H1 (cell line): ENCODE results near the gene NFATC1. TPM values are rescaled to one million over a fixed set of nuclear protein-coding genes. Genes with fewer than 3 reads are reported as not detected.

ENCODE experiments used
- CTCF ChIA-PET: fragments of 300-600 bp; sonication (Branson Sonifier 250); formaldehyde crosslinking; loops from one replicate; lab custom pipeline; 2021; ENCODE audit not compliant: partially characterized antibody; lab: Charles Lee
- POLR2A ChIA-PET: fragments of 300-600 bp; sonication (Branson Sonifier 250); formaldehyde crosslinking; loops from one replicate; lab custom pipeline; 2021; ENCODE audit warnings: inconsistent platforms; ENCODE audit not compliant: partially characterized antibody; lab: Charles Lee
- DNase-seq, 2 experiments: peaks; one replicate each; pipeline versions ENCODE4 v3.0.0 to v3.0.0-alpha.2; 2010 to 2022; ENCODE audit warnings: low spot score in 2 of 2, low read depth in 1 of 2, mixed read lengths in 1 of 2
- FAIRE-seq: peaks from 2 replicates; lab custom pipeline; 2011; peaks lifted over from hg19 to GRCh38; lab: Jason Lieb, UNC
- H2AFZ ChIP-seq: 2 replicates; pipeline ENCODE4 v1.8.1; 2012; ENCODE audit warnings: low read length, inconsistent platforms
- H2AK5ac ChIP-seq: 2 replicates; pipeline ENCODE4 v1.6.1; 2013; ENCODE audit warnings: low read depth, low read length
- H2BK120ac ChIP-seq: replicated peaks from 2 replicates; pipeline ENCODE3; 2013; ENCODE audit warnings: low read depth, low read length, inconsistent platforms
- H2BK12ac ChIP-seq: 2 replicates; pipeline ENCODE4 v1.6.1; 2013; ENCODE audit warnings: low read depth, low read length
- H2BK15ac ChIP-seq: 2 replicates; pipeline ENCODE4 v1.6.1; 2013; ENCODE audit warnings: low read length
- H2BK20ac ChIP-seq: 2 replicates; pipeline ENCODE4 v1.6.1; 2013; ENCODE audit warnings: low read length
- H2BK5ac ChIP-seq: 2 replicates; pipeline ENCODE4 v1.6.1; 2013; ENCODE audit warnings: low read depth, low read length
- H3K14ac ChIP-seq: 2 replicates; pipeline ENCODE4 v1.6.1; 2013; ENCODE audit warnings: inconsistent platforms; ENCODE audit not compliant: insufficient read length
- H3K18ac ChIP-seq: 2 replicates; pipeline ENCODE4 v1.6.1; 2013; ENCODE audit warnings: low read length; ENCODE audit errors: extremely low read depth
- H3K23ac ChIP-seq: 2 replicates; pipeline ENCODE4 v1.6.1; 2013; ENCODE audit warnings: inconsistent platforms; ENCODE audit not compliant: insufficient read length
- H3K23me2 ChIP-seq: 2 replicates; pipeline ENCODE4 v1.6.1; 2013; ENCODE audit warnings: low read depth, low read length
- H3K27ac ChIP-seq: 2 replicates; pipeline ENCODE4 v1.6.1; 2011; ENCODE audit warnings: low read depth, low read length, inconsistent platforms
- H3K27me3 ChIP-seq, 4 experiments: replicated peaks in 1 of 4; 1 replicate in 1 of 4; 2 replicates in 3 of 4; pipeline versions ENCODE4 v1.6.1 to v1.8.1; 2011 to 2013; ENCODE audit warnings: low read length in 3 of 4, mild to moderate bottlenecking in 3 of 4, inconsistent platforms in 2 of 4, mixed read lengths in 2 of 4, moderate library complexity in 1 of 4; ENCODE audit not compliant: control insufficient read depth in 3 of 4, insufficient read depth in 3 of 4; ENCODE audit errors: extremely low read depth in 1 of 4
- H3K36me3 ChIP-seq, 4 experiments: 2 replicates each; pipeline versions ENCODE4 v1.6.1 to v1.8.1; 2011 to 2013; ENCODE audit warnings: mild to moderate bottlenecking in 4 of 4, low read length in 3 of 4, moderate library complexity in 2 of 4, control low read depth in 1 of 4, inconsistent platforms in 1 of 4; ENCODE audit not compliant: insufficient read depth in 4 of 4, control insufficient read depth in 2 of 4
- H3K4ac ChIP-seq: replicated peaks from 2 replicates; pipeline ENCODE3; 2013; ENCODE audit warnings: low read length, low read depth, mixed read lengths, inconsistent platforms; ENCODE audit not compliant: insufficient read length
- H3K4me1 ChIP-seq, 4 experiments: replicated peaks in 1 of 4; 1 replicate in 1 of 4; 2 replicates in 3 of 4; pipeline versions ENCODE4 v1.6.1 to v1.8.1; 2011 to 2013; ENCODE audit warnings: low read length in 3 of 4, inconsistent platforms in 2 of 4, mixed read lengths in 1 of 4; ENCODE audit not compliant: insufficient read depth in 4 of 4, control insufficient read depth in 3 of 4
- H3K4me2 ChIP-seq, 2 experiments: 2 replicates each; pipeline versions ENCODE4 v1.6.1 to v1.8.1; 2011 to 2013; ENCODE audit warnings: low read depth in 2 of 2, low read length in 2 of 2, control low read depth in 1 of 2, inconsistent platforms in 1 of 2, mild to moderate bottlenecking in 1 of 2; ENCODE audit not compliant: insufficient read depth in 1 of 2
- H3K4me3 ChIP-seq, 4 experiments: fragments of 200-600, 300-600 bp in 1 of 4; sonication (generic), shearing (Covaris generic), sonication (Bioruptor Twin) in 1 of 4; 2 replicates each; pipeline versions ENCODE4 v1.5.1 to v1.8.1; 2011 to 2016; ENCODE audit warnings: low read length in 4 of 4, low read depth in 3 of 4, control low read depth in 2 of 4, inconsistent platforms in 2 of 4, mild to moderate bottlenecking in 2 of 4, mixed read lengths in 1 of 4, moderate library complexity in 1 of 4; ENCODE audit not compliant: insufficient read depth in 2 of 4; ENCODE audit errors: extremely low read depth in 1 of 4
- H3K56ac ChIP-seq: replicated peaks from 2 replicates; pipeline ENCODE3; 2013; ENCODE audit warnings: low read depth, mild to moderate bottlenecking, mixed read lengths, low read length, inconsistent platforms; ENCODE audit not compliant: insufficient read length
- H3K79me1 ChIP-seq: 2 replicates; pipeline ENCODE4 v1.6.1; 2013; ENCODE audit warnings: low read depth, low read length, control low read depth
- H3K79me2 ChIP-seq, 2 experiments: 2 replicates each; pipeline versions ENCODE4 v1.6.1 to v1.8.1; 2012 to 2013; ENCODE audit warnings: low read length in 2 of 2, mild to moderate bottlenecking in 2 of 2, inconsistent platforms in 1 of 2; ENCODE audit not compliant: insufficient read depth in 2 of 2, control insufficient read depth in 1 of 2
- H3K9ac ChIP-seq, 4 experiments: replicated peaks in 1 of 4; 1 replicate in 1 of 4; 2 replicates in 3 of 4; pipeline versions ENCODE4 v1.6.1 to v1.8.1; 2011 to 2013; ENCODE audit warnings: low read depth in 3 of 4, low read length in 3 of 4, control low read depth in 2 of 4, mild to moderate bottlenecking in 2 of 4, moderate library complexity in 2 of 4, inconsistent platforms in 1 of 4; ENCODE audit errors: extremely low read depth in 1 of 4
- H3K9me3 ChIP-seq, 2 experiments: 2 replicates each; pipeline versions ENCODE4 v1.6.1 to v1.8.1; 2012 to 2013; ENCODE audit warnings: mild to moderate bottlenecking in 2 of 2, moderate library complexity in 2 of 2, control low read depth in 1 of 2, inconsistent platforms in 1 of 2, low read depth in 1 of 2, low read length in 1 of 2, mixed read lengths in 1 of 2; ENCODE audit not compliant: insufficient read depth in 2 of 2
- H4K20me1 ChIP-seq, 2 experiments: replicated peaks in 1 of 2; 2 replicates each; pipeline versions ENCODE3 to v1.8.1; 2011 to 2013; ENCODE audit warnings: inconsistent platforms in 2 of 2, low read length in 2 of 2, mild to moderate bottlenecking in 1 of 2; ENCODE audit not compliant: insufficient read depth in 2 of 2, control insufficient read depth in 1 of 2
- H4K5ac ChIP-seq: 2 replicates; pipeline ENCODE4 v1.6.1; 2013; ENCODE audit warnings: low read length, low read depth, mixed read lengths, inconsistent platforms; ENCODE audit not compliant: insufficient read length
- H4K8ac ChIP-seq: 2 replicates; pipeline ENCODE4 v1.8.0; 2013; ENCODE audit warnings: mild to moderate bottlenecking, moderate library complexity, low read length, inconsistent platforms; ENCODE audit not compliant: insufficient read depth; ENCODE audit errors: extremely low read depth
- H4K91ac ChIP-seq: replicated peaks from 2 replicates; pipeline ENCODE3; 2013; ENCODE audit warnings: low read length, mixed read lengths, inconsistent platforms; ENCODE audit not compliant: insufficient read length
- BACH1 ChIP-seq: IDR thresholded peaks from 2 replicates; pipeline ENCODE4 v1.6.1; 2012; ENCODE audit warnings: low read length, improper control_type of control experiment
- CEBPB ChIP-seq: IDR thresholded peaks from 2 replicates; pipeline ENCODE4 v1.6.1; 2012; ENCODE audit warnings: low read depth, low read length
- HDAC6 ChIP-seq: IDR thresholded peaks from one replicate; pipeline ENCODE4 v1.7.1; 2012; ENCODE audit warnings: low read depth, mild to moderate bottlenecking, inconsistent platforms, low read length, moderate library complexity
- KDM5A ChIP-seq: fragments of 200-600 bp; IDR thresholded peaks from 2 replicates; pipeline ENCODE4 v1.7.1; 2012; ENCODE audit warnings: mild to moderate bottlenecking, low read length, inconsistent platforms, mixed read lengths
- RXRA ChIP-seq: IDR thresholded peaks from 2 replicates; pipeline ENCODE4 v1.6.1; 2011; ENCODE audit warnings: low read depth, mild to moderate bottlenecking, low read length, moderate library complexity; ENCODE audit not compliant: insufficient read depth
- SP4 ChIP-seq: IDR thresholded peaks from 2 replicates; pipeline ENCODE4 v1.6.1; 2012; ENCODE audit warnings: low read length, inconsistent platforms
- WGBS, 2 experiments: shearing (Covaris generic) in 1 of 2; methylation state at CpG; one replicate each; pipeline versions ENCODE4 v1.1.6 to v1.1.7; 2013 to 2015; ENCODE audit warnings: low lambda C conversion rate in 2 of 2, mixed read lengths in 2 of 2, inconsistent platforms in 1 of 2, low coverage in 1 of 2, missing lambda C conversion rate in 1 of 2; ENCODE audit not compliant: insufficient replicate concordance in 2 of 2, insufficient coverage in 1 of 2, insufficient read length in 1 of 2; ENCODE audit errors: extremely low coverage in 1 of 2, missing lambda C conversion rate in 1 of 2; 5-methylcytosine and 5-hydroxymethylcytosine counted together
- polyA plus RNA-seq, 7 experiments: library from polyadenylated mRNA; depleted of rRNA in 3 of 7; stranded (reverse) in 5 of 7; unstranded in 2 of 7; fragments of >200 nt in 5 of 7; fragments of 200-250 nt in 2 of 7; gene quantifications; 1 replicate in 5 of 7; 2 replicates in 1 of 7; 4 replicates in 1 of 7; pipeline versions ENCODE4 v1.2.1 to v1.2.3, GENCODE V29; 2011 to 2013; ENCODE audit warnings: missing spikeins in 2 of 7, mixed read lengths in 2 of 7
- total RNA-seq: library from RNA; stranded (reverse); fragmentation: NEBNext Ultra II Directional; extraction: Animal tissue kit (Norgen Biotek cat#: 25700); gene quantifications from 2 replicates; pipeline ENCODE4 v1.2.1, GENCODE V29; 2021
- TF ChIP-seq, protein P1 (sequence below), 3 experiments: IDR thresholded peaks; 1 replicate in 2 of 3; 2 replicates in 1 of 3; pipeline versions ENCODE4 v1.5.1 to v1.6.1; 2011; ENCODE audit warnings: low read length in 3 of 3, mild to moderate bottlenecking in 3 of 3, inconsistent platforms in 2 of 3, low read depth in 1 of 3, moderate library complexity in 1 of 3; ENCODE audit not compliant: insufficient read depth in 1 of 3; ENCODE audit errors: control extremely low read depth in 1 of 3

Gene NFATC1
- total and polyA plus RNA-seq, 2 of the 8 experiments (the other 6 are each of a cell fraction or from before 2014, with no cell fraction given), result 2.0 to 6.6 TPM

DNA sequence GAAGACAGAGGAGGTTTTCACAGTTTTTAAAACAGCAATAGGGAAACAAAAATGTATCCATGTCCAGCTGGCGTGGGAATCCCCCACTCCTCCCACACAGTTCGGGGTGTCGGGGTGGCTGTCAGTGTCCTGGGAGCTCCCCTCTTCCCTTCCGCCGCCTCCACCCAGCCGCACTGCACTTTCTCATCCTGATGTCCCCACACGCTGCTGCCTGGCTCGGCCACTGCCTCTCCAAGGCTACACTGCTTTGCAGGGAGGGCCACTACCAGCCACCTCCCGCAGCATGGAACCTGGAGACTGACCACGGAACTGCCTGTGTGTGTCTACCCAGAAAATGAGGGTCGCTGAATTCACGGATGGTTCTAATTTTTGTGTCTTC, 145.2 kb downstream of the NFATC1 start:
- no peaks in the 10 kb centered on the region for H3K79me1 ChIP-seq
- no peak for DNase-seq

More for the DNA sequence above, 145.2 kb downstream of the NFATC1 start:
- H3K18ac ChIP-seq, result no peak overlapping the region
- 0 out of 7 replicates have a peak, but pooled peaks cover 0 to 2% (median 0%) of the 10 kb centered on the region in 4 experiments for H3K27me3 ChIP-seq
- no peaks in the 10 kb centered on the region for H3K79me2 ChIP-seq
- H3K56ac ChIP-seq, result no peak overlapping the region
- H2AFZ ChIP-seq, result no peak overlapping the region
- H3K4me2 ChIP-seq, result no peak overlapping the region
- H2BK20ac ChIP-seq, result no peak overlapping the region
- H3K36me3 ChIP-seq, result no peaks in the 10 kb centered on the region
- H3K4me1 ChIP-seq, result no peaks in the 10 kb centered on the region
- peaks cover 11% of the 10 kb centered on the region; the same call in 1 of the 2 replicates for H3K23me2 ChIP-seq
- H3K9ac ChIP-seq, result no peak overlapping the region
- H2BK15ac ChIP-seq, result no peak overlapping the region
- no peak overlapping the region for H4K5ac ChIP-seq
- ChIA-PET POLR2A (no interaction called here), CTCF (interaction anchor here (0.7 kb wide), 1 partner anchor 159 kb away, joined by 3 read pairs; no protein-coding TSS in a partner anchor)
- WGBS, 2 experiments, result 90% methylated on average over 12 of the region's 12 CpGs; no CpG with 5 or more reads in 1 of the 2 experiments
- no peak overlapping the region for H2BK12ac ChIP-seq
- no peak overlapping the region for H4K8ac ChIP-seq
- H4K91ac ChIP-seq, result no peak overlapping the region
- peaks cover 0 to 2% of the 10 kb centered on the region in 2 experiments for H4K20me1 ChIP-seq
- H2AK5ac ChIP-seq, result no peak overlapping the region
- H2BK120ac ChIP-seq, result no peak overlapping the region
- TF ChIP-seq CEBPB (no peak), HDAC6 (no peak), KDM5A (no peak), SP4 (no peak), BACH1 (no peak), RXRA (no peak)
- TF ChIP-seq, protein P1, sequence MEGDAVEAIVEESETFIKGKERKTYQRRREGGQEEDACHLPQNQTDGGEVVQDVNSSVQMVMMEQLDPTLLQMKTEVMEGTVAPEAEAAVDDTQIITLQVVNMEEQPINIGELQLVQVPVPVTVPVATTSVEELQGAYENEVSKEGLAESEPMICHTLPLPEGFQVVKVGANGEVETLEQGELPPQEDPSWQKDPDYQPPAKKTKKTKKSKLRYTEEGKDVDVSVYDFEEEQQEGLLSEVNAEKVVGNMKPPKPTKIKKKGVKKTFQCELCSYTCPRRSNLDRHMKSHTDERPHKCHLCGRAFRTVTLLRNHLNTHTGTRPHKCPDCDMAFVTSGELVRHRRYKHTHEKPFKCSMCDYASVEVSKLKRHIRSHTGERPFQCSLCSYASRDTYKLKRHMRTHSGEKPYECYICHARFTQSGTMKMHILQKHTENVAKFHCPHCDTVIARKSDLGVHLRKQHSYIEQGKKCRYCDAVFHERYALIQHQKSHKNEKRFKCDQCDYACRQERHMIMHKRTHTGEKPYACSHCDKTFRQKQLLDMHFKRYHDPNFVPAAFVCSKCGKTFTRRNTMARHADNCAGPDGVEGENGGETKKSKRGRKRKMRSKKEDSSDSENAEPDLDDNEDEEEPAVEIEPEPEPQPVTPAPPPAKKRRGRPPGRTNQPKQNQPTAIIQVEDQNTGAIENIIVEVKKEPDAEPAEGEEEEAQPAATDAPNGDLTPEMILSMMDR (IDR thresholded peaks at IDR 0.05; ENCODE audit: control extremely low read depth in 1 of 3, insufficient read depth in 1 of 3, low read depth in 1 of 3, low read length in 3 of 3), result no peak
- no peak overlapping the region for H3K23ac ChIP-seq
- no peak overlapping the region for H3K4ac ChIP-seq
- H3K9me3 ChIP-seq, result peaks cover 5 to 7% of the 10 kb centered on the region in 2 experiments
- no peak overlapping the region for H2BK5ac ChIP-seq
- no peak overlapping the region for H3K4me3 ChIP-seq
- no peak overlapping the region for H3K14ac ChIP-seq
- no peak for FAIRE-seq
- no peak overlapping the region for H3K27ac ChIP-seq
